SJCRH30 (cell line): ENCODE measurements around the gene NCKAP5L. TPM values are rescaled to one million over a fixed set of nuclear protein-coding genes. Genes with fewer than 3 reads are reported as not detected.

ENCODE experiments used
- DNase-seq, 2 experiments: peaks; one replicate each; pipeline ENCODE4 v3.0.0-alpha.2; 2015 to 2020
- H3K27ac ChIP-seq: fragments of 250-450 bp; sonication (Bioruptor Pico); 2 replicates; pipeline ENCODE4 v1.5.1; 2020; ENCODE audit warnings: mild to moderate bottlenecking, moderate library complexity
- H3K27me3 ChIP-seq: fragments of 250-450 bp; sonication (Bioruptor Pico); 2 replicates; pipeline ENCODE4 v1.5.1; 2020; ENCODE audit warnings: mild to moderate bottlenecking, moderate library complexity
- H3K36me3 ChIP-seq: fragments of 250-450 bp; sonication (Bioruptor Pico); 2 replicates; pipeline ENCODE4 v1.5.1; 2020; ENCODE audit warnings: mild to moderate bottlenecking, moderate library complexity
- H3K4me1 ChIP-seq: fragments of 250-450 bp; sonication (Bioruptor Pico); 2 replicates; pipeline ENCODE4 v1.5.1; 2020; ENCODE audit warnings: mild to moderate bottlenecking, moderate library complexity
- H3K4me3 ChIP-seq: fragments of 250-450 bp; sonication (Bioruptor Pico); 2 replicates; pipeline ENCODE4 v1.5.1; 2020; ENCODE audit warnings: mild to moderate bottlenecking, moderate library complexity
- H3K9me3 ChIP-seq: fragments of 250-450 bp; sonication (Bioruptor Pico); replicated peaks from 2 replicates; pipeline ENCODE4 v1.5.1; 2020; ENCODE audit warnings: mild to moderate bottlenecking, moderate library complexity
- total RNA-seq: library from RNA; depleted of rRNA; stranded (reverse); fragments of >200 nt; shearing (Covaris generic); gene quantifications from 2 replicates; pipeline ENCODE4 v1.2.3, GENCODE V29; 2014

NCKAP5L gene
- total RNA-seq, 1 experiment from 2014 or later: 80.7 TPM

GRCh38 chr12:49821373-49822287 lies 6.6 kb downstream of the NCKAP5L start:
- Histone ChIP-seq H3K4me1 (peaks cover 20% of the 10 kb centered on the region), H3K27ac (no peak overlapping the region), H3K4me3 (no peak overlapping the region), H3K36me3 (peaks cover 45% of the 10 kb centered on the region), H3K27me3 (no peaks in the 10 kb centered on the region), H3K9me3 (no peaks in the 10 kb centered on the region)
- DNase-seq: no peak

GRCh38 chr12:49819786-49820185 lies 8.4 kb downstream of the NCKAP5L start:
- H3K36me3 ChIP-seq: peaks cover 56% of the 10 kb centered on the region
- H3K9me3 ChIP-seq: no peaks in the 10 kb centered on the region
- DNase-seq: peak in 1 of 2 experiments; percentile 8

GRCh38 chr12:49818241-49818895 lies 9.8 kb downstream of the NCKAP5L start:
- H3K27ac ChIP-seq: no peak overlapping the region
- no peak for DNase-seq

More at GRCh38 chr12:49819786-49820185, 8.4 kb downstream of the NCKAP5L start:
- Histone ChIP-seq H3K4me3 (no peak overlapping the region), H3K4me1 (peaks cover 20% of the 10 kb centered on the region), H3K27me3 (no peaks in the 10 kb centered on the region), H3K27ac (no peak overlapping the region)

GRCh38 chr12:49813131-49813530 lies 15.1 kb downstream of the NCKAP5L start:
- peaks cover 29% of the 10 kb centered on the region for H3K36me3 ChIP-seq
- no peak for DNase-seq
- peaks cover 61% of the 10 kb centered on the region for H3K4me1 ChIP-seq
- no peak overlapping the region for H3K27ac ChIP-seq
- no peak overlapping the region for H3K4me3 ChIP-seq
- no peaks in the 10 kb centered on the region for H3K27me3 ChIP-seq
- H3K9me3 ChIP-seq: no peaks in the 10 kb centered on the region

More at GRCh38 chr12:49818241-49818895, 9.8 kb downstream of the NCKAP5L start:
- Histone ChIP-seq H3K36me3 (peaks cover 50% of the 10 kb centered on the region), H3K4me3 (no peak overlapping the region), H3K9me3 (no peaks in the 10 kb centered on the region), H3K4me1 (peaks cover 13% of the 10 kb centered on the region; the same call in 1 of the 2 replicates), H3K27me3 (no peaks in the 10 kb centered on the region)

- Histone ChIP-seq H3K27me3 (no peaks in the 10 kb centered on the region), H3K27ac (peak overlapping the region; percentile 100; the same call in 1 of the 2 replicates), H3K36me3 (peaks cover 39% of the 10 kb centered on the region), H3K4me1 (peaks cover 72% of the 10 kb centered on the region), H3K9me3 (no peaks in the 10 kb centered on the region), H3K4me3 (no peak overlapping the region)
- DNase-seq: no peak
These were observed 16.2 kb downstream of the NCKAP5L start for GRCh38 chr12:49811961-49812401.

GRCh38 chr12:49811136-49811535 lies 17.1 kb downstream of the NCKAP5L start:
- peaks cover 42% of the 10 kb centered on the region for H3K36me3 ChIP-seq
- peaks cover 78% of the 10 kb centered on the region for H3K4me1 ChIP-seq
- H3K27me3 ChIP-seq: no peaks in the 10 kb centered on the region
- H3K4me3 ChIP-seq: no peak overlapping the region; the same call in 1 of the 2 replicates
- no peaks in the 10 kb centered on the region for H3K9me3 ChIP-seq
- DNase-seq: peak; percentile 50 to 67
- H3K27ac ChIP-seq: peak overlapping the region; percentile 100

- Histone ChIP-seq H3K4me3 (peak overlapping the region; percentile 28), H3K27ac (peak overlapping the region; percentile 100), H3K9me3 (no peaks in the 10 kb centered on the region), H3K36me3 (peaks cover 41% of the 10 kb centered on the region), H3K27me3 (no peaks in the 10 kb centered on the region), H3K4me1 (peaks cover 71% of the 10 kb centered on the region)
- DNase-seq: peak; percentile 90 to 96
These were observed 18.3 kb downstream of the NCKAP5L start for GRCh38 chr12:49809906-49810389.

- Histone ChIP-seq H3K4me1 (peaks cover 68% of the 10 kb centered on the region), H3K36me3 (peaks cover 41% of the 10 kb centered on the region), H3K27me3 (no peaks in the 10 kb centered on the region), H3K4me3 (peak overlapping the region; percentile 35), H3K27ac (peak overlapping the region; percentile 100), H3K9me3 (no peaks in the 10 kb centered on the region)
- DNase-seq: peak; percentile 99
These were observed 18.8 kb downstream of the NCKAP5L start for GRCh38 chr12:49809381-49809905.

- Histone ChIP-seq H3K4me1 (peaks cover 68% of the 10 kb centered on the region), H3K27ac (peak overlapping the region; percentile 100), H3K27me3 (no peaks in the 10 kb centered on the region), H3K9me3 (no peaks in the 10 kb centered on the region), H3K36me3 (peaks cover 46% of the 10 kb centered on the region), H3K4me3 (peak overlapping the region; percentile 35)
- peak; percentile 93 to 94 for DNase-seq
These were observed 19.4 kb downstream of the NCKAP5L start for GRCh38 chr12:49808686-49809380.

- no peak for DNase-seq
- Histone ChIP-seq H3K9me3 (no peaks in the 10 kb centered on the region), H3K4me3 (peak overlapping the region; percentile 35), H3K4me1 (peaks cover 62% of the 10 kb centered on the region), H3K27me3 (no peaks in the 10 kb centered on the region), H3K36me3 (peaks cover 50% of the 10 kb centered on the region), H3K27ac (peak overlapping the region; percentile 100)
These were observed 20.1 kb downstream of the NCKAP5L start for GRCh38 chr12:49807991-49808580.

GRCh38 chr12:49806877-49807276 lies 21.3 kb downstream of the NCKAP5L start:
- Histone ChIP-seq H3K9me3 (no peaks in the 10 kb centered on the region), H3K27me3 (no peaks in the 10 kb centered on the region), H3K4me1 (peaks cover 50% of the 10 kb centered on the region), H3K36me3 (peaks cover 57% of the 10 kb centered on the region), H3K27ac (no peak overlapping the region; the same call in 1 of the 2 replicates), H3K4me3 (no peak overlapping the region)
- no peak for DNase-seq

GRCh38 chr12:49806321-49806813 lies 21.8 kb downstream of the NCKAP5L start:
- Histone ChIP-seq H3K4me3 (no peak overlapping the region), H3K4me1 (peaks cover 44% of the 10 kb centered on the region), H3K27me3 (no peaks in the 10 kb centered on the region), H3K9me3 (no peaks in the 10 kb centered on the region), H3K36me3 (peaks cover 61% of the 10 kb centered on the region), H3K27ac (no peak overlapping the region; the same call in 1 of the 2 replicates)
- DNase-seq: no peak

GRCh38 chr12:49805409-49805808 lies 22.8 kb downstream of the NCKAP5L start:
- Histone ChIP-seq H3K27ac (no peak overlapping the region), H3K27me3 (no peaks in the 10 kb centered on the region), H3K9me3 (no peaks in the 10 kb centered on the region), H3K4me1 (peaks cover 37% of the 10 kb centered on the region), H3K36me3 (peaks cover 71% of the 10 kb centered on the region), H3K4me3 (no peak overlapping the region)
- DNase-seq: no peak

- H3K4me1 ChIP-seq: peaks cover 36% of the 10 kb centered on the region
- no peak for DNase-seq
- no peak overlapping the region for H3K4me3 ChIP-seq
- H3K27ac ChIP-seq: no peak overlapping the region
- peaks cover 77% of the 10 kb centered on the region for H3K36me3 ChIP-seq
- H3K27me3 ChIP-seq: no peaks in the 10 kb centered on the region
- no peaks in the 10 kb centered on the region for H3K9me3 ChIP-seq
These were observed 23.4 kb downstream of the NCKAP5L start for GRCh38 chr12:49804821-49805220.
